ENCODE results near the gene POU2F1. TPM values are rescaled to one million over a fixed set of nuclear protein-coding genes. Genes with fewer than 3 reads are reported as not detected.

The POU2F1 gene
- total RNA-seq, 1 experiment from 2014 or later, result 24.5 TPM

- POLR2A ChIA-PET, result no interaction called here
- Histone ChIP-seq H2AFZ (ENCODE audit: low read depth, low read length, poor library complexity, severe bottlenecking) (no peak overlapping the region), H3K4me3 (replicated peaks in 1 of 2; ENCODE audit: low read depth in 1 of 2, low read length in 2 of 2) (no peak overlapping the region), H3K4me1 (ENCODE audit: control insufficient read depth in 1 of 2, insufficient read depth in 2 of 2, low read length in 2 of 2) (no peaks in the 10 kb centered on the region), H4K20me1 (ENCODE audit: insufficient read depth) (no peaks in the 10 kb centered on the region), H3K4me2 (ENCODE audit: low read length) (no peak overlapping the region), H3K27ac (ENCODE audit: low read depth, low read length) (no peak overlapping the region), H3K9ac (ENCODE audit: low read length) (no peak overlapping the region), H3K79me2 (ENCODE audit: insufficient read depth, low read length) (peaks cover 38% of the 10 kb centered on the region), H3K9me3 (ENCODE audit: control insufficient read depth in 1 of 2, insufficient read depth in 1 of 2, low read depth in 1 of 2, low read length in 2 of 2) (no peaks in the 10 kb centered on the region), H3K9me2 (ENCODE audit: insufficient read depth) (no peaks in the 10 kb centered on the region), H3K36me3 (ENCODE audit: control insufficient read depth in 1 of 2, insufficient read depth in 2 of 2, low read length in 2 of 2) (no peaks in the 10 kb centered on the region), H3K27me3 (ENCODE audit: insufficient read depth, low read length) (no peaks in the 10 kb centered on the region)
- no peak for ATAC-seq
- RAD21 ChIA-PET (ENCODE audit: low non-redundant PET in 1 of 2, low total read pairs in 2 of 2, uncharacterized antibody in 2 of 2, unreplicated experiment in 2 of 2), result no interaction called here
- BruUV-seq (replicated peaks), result no TSS peak
- CTCF ChIA-PET, result no interaction called here
- TF ChIP-seq CBX3 (IDR thresholded peaks at IDR 0.05; ENCODE audit: low read depth) (no peak), TCF7L2 (IDR thresholded peaks at IDR 0.05; ENCODE audit: borderline replicate concordance, extremely low read depth, insufficient read depth, insufficient read length) (no peak), POLR2AphosphoS5 (IDR thresholded peaks at IDR 0.05; ENCODE audit: low read depth, low read length) (no peak), FOSL1 (IDR thresholded peaks at IDR 0.05; ENCODE audit: low read depth) (no peak), ELF1 (IDR thresholded peaks at IDR 0.05; ENCODE audit: borderline replicate concordance, low read depth) (no peak), MAX (IDR thresholded peaks at IDR 0.05) (no peak), POLR2A (IDR thresholded peaks at IDR 0.05; ENCODE audit: borderline replicate concordance, extremely low read depth, insufficient read depth, insufficient read length) (no peak), ATF3 (IDR thresholded peaks at IDR 0.05) (no peak), EGR1 (IDR thresholded peaks at IDR 0.05; ENCODE audit: low read depth) (no peak), ZFX (IDR thresholded peaks at IDR 0.05) (no peak), ZBTB33 (IDR thresholded peaks at IDR 0.05; ENCODE audit: extremely low read depth, insufficient replicate concordance, low read length) (no peak), EZH2phosphoT487 (IDR thresholded peaks at IDR 0.05; ENCODE audit: borderline replicate concordance) (no peak), SIN3A (IDR thresholded peaks at IDR 0.05; ENCODE audit: low read depth) (no peak), REST (IDR thresholded peaks at IDR 0.05; ENCODE audit: low read depth) (no peak), CTCF (IDR thresholded peaks at IDR 0.05 in 2 of 3, conservative IDR thresholded peaks at IDR 0.05 in 1 of 3; ENCODE audit: borderline replicate concordance in 1 of 3, insufficient read depth in 1 of 3, low read depth in 2 of 3, low read length in 2 of 3) (no peak), EZH2 (IDR thresholded peaks at IDR 0.05) (no peak), JUND (IDR thresholded peaks at IDR 0.05) (no peak), CEBPB (IDR thresholded peaks at IDR 0.05; ENCODE audit: low read depth) (no peak), RAD21 (IDR thresholded peaks at IDR 0.05; ENCODE audit: low read depth) (no peak)
- no peak for DNase-seq (ENCODE audit: low read depth, low spot score)
- intact Hi-C loops (cut with micrococcal nuclease), result no loop called here
These were observed 77.6 kb downstream of the POU2F1 start for GRCh38 chr1:167298325-167298724.

Data from HCT116 (cell line).